SK-N-SH (cell line): Measurements from ENCODE around the gene RASGRF1. TPM values are rescaled to one million over a fixed set of nuclear protein-coding genes. Genes with fewer than 3 reads are reported as not detected.

ENCODE experiments used
- CTCF ChIA-PET: fragments of 300-600, 350-600 bp; formaldehyde crosslinking; extraction: SDS; loops from one replicate; lab custom pipeline; 2021; lab: Yijun Ruan, JAX
- POLR2A ChIA-PET: fragments of 350-600 bp; sonication (Branson Sonifier 250); formaldehyde crosslinking; extraction: SDS; loops from one replicate; lab custom pipeline; 2020; ENCODE audit warnings: antibody characterized with exemption, inconsistent platforms; lab: Yijun Ruan, JAX
- DNase-seq: peaks from one replicate; pipeline ENCODE4 v3.0.0; 2012
- H2AFZ ChIP-seq: fragments of 200-600 bp; sonication (generic); 2 replicates; pipeline ENCODE4 v1.8.1; 2016; ENCODE audit warnings: antibody characterized with exemption, mild to moderate bottlenecking, low read depth
- H3F3A ChIP-seq: fragments of 200-600 bp; sonication (generic); replicated peaks from 2 replicates; pipeline ENCODE3; 2016; ENCODE audit warnings: antibody characterized with exemption, mild to moderate bottlenecking; ENCODE audit not compliant: insufficient read depth
- H3K27ac ChIP-seq, 2 experiments: fragments of 200-500 bp in 1 of 2; fragments of 200-600 bp in 1 of 2; sonication (Bioruptor generic) in 1 of 2; sonication (generic), shearing (Covaris generic) in 1 of 2; 2 replicates each; pipeline versions ENCODE4 v1.5.1 to v1.6.1; 2014 to 2016; ENCODE audit warnings: low read depth in 2 of 2, inconsistent platforms in 1 of 2, low read length in 1 of 2, mild to moderate bottlenecking in 1 of 2, mixed read lengths in 1 of 2
- H3K27me3 ChIP-seq: fragments of 200-600 bp; sonication (generic), shearing (Covaris generic); 2 replicates; pipeline ENCODE4 v1.6.1; 2016; ENCODE audit warnings: mixed run types; ENCODE audit not compliant: insufficient read depth
- H3K36me3 ChIP-seq, 2 experiments: fragments of 200-500 bp in 1 of 2; fragments of 200-600 bp in 1 of 2; sonication (Bioruptor generic) in 1 of 2; sonication (generic) in 1 of 2; replicated peaks in 1 of 2; 2 replicates each; pipeline versions ENCODE3 to v1.5.1; 2014 to 2016; ENCODE audit warnings: low read length in 1 of 2, mild to moderate bottlenecking in 1 of 2; ENCODE audit not compliant: insufficient read depth in 2 of 2, control insufficient read depth in 1 of 2
- H3K4me1 ChIP-seq, 2 experiments: fragments of 200-500 bp in 1 of 2; fragments of 200-600 bp in 1 of 2; sonication (Bioruptor generic) in 1 of 2; sonication (generic), shearing (Covaris generic) in 1 of 2; 2 replicates each; pipeline versions ENCODE4 v1.5.1 to v1.6.1; 2014 to 2016; ENCODE audit warnings: low read depth in 1 of 2, low read length in 1 of 2, mixed run types in 1 of 2; ENCODE audit not compliant: insufficient read depth in 2 of 2, control insufficient read depth in 1 of 2
- H3K4me2 ChIP-seq: fragments of 200-600 bp; sonication (generic), shearing (Covaris generic); 2 replicates; pipeline ENCODE4 v1.6.1; 2017; ENCODE audit warnings: mixed run types
- H3K4me3 ChIP-seq, 2 experiments: fragments of 200-500 bp in 1 of 2; fragments of 200-600 bp in 1 of 2; sonication (Bioruptor generic) in 1 of 2; sonication (generic), shearing (Covaris generic) in 1 of 2; 2 replicates each; pipeline versions ENCODE4 v1.5.1 to v1.8.1; 2014 to 2016; ENCODE audit warnings: low read depth in 2 of 2, inconsistent platforms in 1 of 2, low read length in 1 of 2, mild to moderate bottlenecking in 1 of 2, mixed read lengths in 1 of 2, moderate library complexity in 1 of 2
- H3K79me2 ChIP-seq: fragments of 200-600 bp; sonication (generic); 2 replicates; pipeline ENCODE4 v1.8.1; 2017; ENCODE audit warnings: mild to moderate bottlenecking; ENCODE audit not compliant: insufficient read depth
- H3K9ac ChIP-seq: fragments of 200-600 bp; sonication (generic); 2 replicates; pipeline ENCODE4 v1.6.1; 2017; ENCODE audit warnings: mixed run types
- H3K9me2 ChIP-seq: fragments of 200-600 bp; sonication (generic); 2 replicates; pipeline ENCODE4 v1.6.1; 2017; ENCODE audit warnings: mixed run types
- H3K9me3 ChIP-seq: fragments of 200-600 bp; sonication (generic); 2 replicates; pipeline ENCODE4 v1.6.1; 2017; ENCODE audit warnings: mixed run types, mild to moderate bottlenecking, moderate library complexity
- H4K20me1 ChIP-seq: fragments of 200-600 bp; sonication (generic); 2 replicates; pipeline ENCODE4 v1.6.1; 2017; ENCODE audit warnings: mild to moderate bottlenecking, mixed run types; ENCODE audit not compliant: insufficient read depth
- CTCF ChIP-seq: fragments of 200-600 bp; sonication (generic); IDR thresholded peaks from 2 replicates; pipeline ENCODE4 v1.6.1; 2017; ENCODE audit warnings: antibody characterized with exemption, mild to moderate bottlenecking, moderate library complexity
- ELF1 ChIP-seq: IDR thresholded peaks from 2 replicates; pipeline ENCODE4 v1.4.0; 2012
- FOXJ3 ChIP-seq: sonication (generic); formaldehyde crosslinking; IDR thresholded peaks from 2 replicates; pipeline ENCODE4 v1.5.1; 2020; ENCODE audit warnings: mild to moderate bottlenecking, missing genetic modification reagents
- GABPA ChIP-seq: IDR thresholded peaks from 2 replicates; pipeline ENCODE4 v1.4.0; 2012; ENCODE audit warnings: low read depth, mild to moderate bottlenecking
- IRF3 ChIP-seq: fragments of 150-350 bp; IDR thresholded peaks from 2 replicates; pipeline ENCODE4 v1.6.1; 2016; ENCODE audit warnings: mild to moderate bottlenecking, low read depth, low read length
- MEF2A ChIP-seq: IDR thresholded peaks from 2 replicates; pipeline ENCODE4 v1.4.0; 2012; ENCODE audit warnings: low read depth, borderline replicate concordance
- NFIC ChIP-seq: IDR thresholded peaks from 2 replicates; pipeline ENCODE4 v1.4.0; 2012; ENCODE audit warnings: borderline replicate concordance
- NRF1 ChIP-seq: IDR thresholded peaks from 2 replicates; pipeline ENCODE4 v1.6.1; 2012; ENCODE audit warnings: low read depth, mild to moderate bottlenecking, low read length
- POLR2AphosphoS5 ChIP-seq: IDR thresholded peaks from 2 replicates; pipeline ENCODE4 v1.6.1; 2012; ENCODE audit warnings: low read depth, low read length
- RFX5 ChIP-seq: IDR thresholded peaks from 2 replicates; pipeline ENCODE4 v1.6.1; 2012; ENCODE audit warnings: mild to moderate bottlenecking, improper control_type of control experiment, low read length
- RXRA ChIP-seq: IDR thresholded peaks from 2 replicates; pipeline ENCODE4 v1.4.0; 2012; ENCODE audit warnings: low read depth, mild to moderate bottlenecking, borderline replicate concordance
- TAF1 ChIP-seq: IDR thresholded peaks from 2 replicates; pipeline ENCODE4 v1.6.1; 2012; ENCODE audit warnings: low read depth, mild to moderate bottlenecking, low read length, moderate library complexity, borderline replicate concordance
- TCF12 ChIP-seq: IDR thresholded peaks from 2 replicates; pipeline ENCODE4 v1.4.0; 2012
- TEAD4 ChIP-seq: IDR thresholded peaks from 2 replicates; pipeline ENCODE4 v1.4.0; 2012; ENCODE audit warnings: mild to moderate bottlenecking, borderline replicate concordance; ENCODE audit not compliant: insufficient read depth
- USF1 ChIP-seq: IDR thresholded peaks from 2 replicates; pipeline ENCODE4 v1.4.0; 2012; ENCODE audit warnings: low read depth, borderline replicate concordance
- WGBS: methylation state at CpG from one replicate; pipeline ENCODE4 v1.1.6; 2017; ENCODE audit warnings: low lambda C conversion rate; 5-methylcytosine and 5-hydroxymethylcytosine counted together
- polyA plus RNA-seq, 3 experiments: library from polyadenylated mRNA; depleted of rRNA; stranded (reverse); fragments of >200 nt; gene quantifications; 2 replicates each; pipeline ENCODE4 v1.2.3, GENCODE V29; 2012

Gene RASGRF1
- polyA plus RNA-seq, 1 of the 3 experiments (the other 2 are of a cell fraction), result 0.10 TPM

GRCh38 chr15:79067969-79068368, 22.6 kb downstream of the RASGRF1 start:
- POLR2A ChIA-PET, result no interaction called here

More at GRCh38 chr15:79067969-79068368, 22.6 kb downstream of the RASGRF1 start:
- WGBS, result 21% methylated on average over 3 of the region's 3 CpGs
- Histone ChIP-seq H3K27me3 (no peaks in the 10 kb centered on the region), H3K79me2 (no peaks in the 10 kb centered on the region), H2AFZ (no peak overlapping the region), H3K9me2 (no peaks in the 10 kb centered on the region), H3F3A (no peaks in the 10 kb centered on the region), H3K4me2 (no peak overlapping the region), H3K4me1 (no peaks in the 10 kb centered on the region), H3K9ac (no peak overlapping the region), H4K20me1 (no peaks in the 10 kb centered on the region), H3K36me3 (no peaks in the 10 kb centered on the region), H3K4me3 (no peak overlapping the region), H3K9me3 (no peaks in the 10 kb centered on the region), H3K27ac (no peak overlapping the region)
- CTCF ChIA-PET, result interaction anchor here (1.0 to 1.2 kb wide), 2 partner anchors 32 to 59 kb away, joined by 3 read pairs; no protein-coding TSS in a partner anchor
- DNase-seq, result no peak
- TF ChIP-seq NFIC, result no peak
- no peak for TF ChIP-seq USF1
- TF ChIP-seq GABPA, result no peak
- no peak for TF ChIP-seq ELF1
- no peak for TF ChIP-seq MEF2A
- no peak for TF ChIP-seq RFX5
- no peak for TF ChIP-seq TEAD4
- no peak for TF ChIP-seq RXRA
- TF ChIP-seq NRF1, result no peak
- TF ChIP-seq POLR2AphosphoS5, result no peak
- no peak for TF ChIP-seq CTCF
- no peak for TF ChIP-seq TCF12
- no peak for TF ChIP-seq FOXJ3 (CRISPR knock-in tag)
- no peak for TF ChIP-seq TAF1
- no peak for TF ChIP-seq IRF3
